IPS-18a (cell line): ENCODE measurements around the gene IL21R.
"Not testable (repeated sequence)": the region's sequence is repeated elsewhere in the genome, so short reads cannot be mapped to it uniquely, and the experiment has no call there.

Experiments
- H3K27ac ChIP-seq: one replicate; pipeline ENCODE4 v1.5.1; 2013; ENCODE audit warnings: low read length
- H3K27me3 ChIP-seq: one replicate; pipeline ENCODE4 v1.6.1; 2013; ENCODE audit warnings: mild to moderate bottlenecking, low read length; ENCODE audit not compliant: control insufficient read depth, insufficient read depth
- H3K36me3 ChIP-seq: one replicate; pipeline ENCODE4 v1.6.1; 2013; ENCODE audit warnings: low read depth, low read length; ENCODE audit not compliant: control insufficient read depth
- H3K4me1 ChIP-seq: one replicate; pipeline ENCODE4 v1.6.1; 2013; ENCODE audit warnings: low read depth, low read length; ENCODE audit not compliant: control insufficient read depth
- H3K4me3 ChIP-seq: one replicate; pipeline ENCODE4 v1.5.1; 2013; ENCODE audit warnings: low read length
- H3K9ac ChIP-seq: one replicate; pipeline ENCODE4 v1.6.1; 2013; ENCODE audit warnings: mild to moderate bottlenecking, low read length, moderate library complexity
- H3K9me3 ChIP-seq: one replicate; pipeline ENCODE4 v1.6.1; 2013; ENCODE audit warnings: low read depth, low read length; ENCODE audit not compliant: control insufficient read depth

Gene IL21R

GRCh38 chr16:27431773-27432532 is 30.0 kb downstream of the IL21R start:
- no peak overlapping the region for H3K9ac ChIP-seq
- no peaks in the 10 kb centered on the region for H3K4me1 ChIP-seq
- no peaks in the 10 kb centered on the region for H3K27me3 ChIP-seq
- H3K9me3 ChIP-seq = no peaks in the 10 kb centered on the region
- no peaks in the 10 kb centered on the region for H3K36me3 ChIP-seq
- H3K4me3 ChIP-seq = no peak overlapping the region
- H3K27ac ChIP-seq = no peak overlapping the region

- no peak overlapping the region for H3K9ac ChIP-seq
- H3K9me3 ChIP-seq = no peaks in the 10 kb centered on the region
- H3K27me3 ChIP-seq = no peaks in the 10 kb centered on the region
- H3K27ac ChIP-seq = no peak overlapping the region
- H3K36me3 ChIP-seq = no peaks in the 10 kb centered on the region
- H3K4me3 ChIP-seq = no peak overlapping the region
- no peaks in the 10 kb centered on the region for H3K4me1 ChIP-seq
Observed at GRCh38 chr16:27432558-27432957, 30.6 kb downstream of the IL21R start.

DNA sequence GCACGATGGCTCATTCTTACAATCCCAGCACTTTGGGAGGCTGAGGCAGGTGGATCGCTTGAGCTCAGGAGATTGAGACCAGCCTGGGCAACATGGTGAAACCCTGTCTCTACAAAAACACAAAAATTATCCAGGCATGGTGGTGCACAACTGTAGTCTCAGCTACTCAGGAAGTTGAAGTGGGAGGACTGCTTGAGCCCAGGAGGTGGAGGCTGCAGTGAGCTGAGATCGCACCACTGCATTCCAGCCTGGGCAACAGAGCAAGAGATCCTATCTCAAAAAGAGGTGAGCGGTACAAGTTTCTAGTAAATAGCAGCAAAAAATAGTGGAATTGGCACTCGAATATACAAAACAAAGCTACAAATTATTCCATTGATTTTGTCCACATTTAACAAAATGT is 31.2 kb downstream of the IL21R start:
- not testable (repeated sequence) for H3K9me3 ChIP-seq, H3K27me3 ChIP-seq, H3K4me3 ChIP-seq, H3K9ac ChIP-seq, H3K27ac ChIP-seq, H3K4me1 ChIP-seq, H3K36me3 ChIP-seq

- Histone ChIP-seq H3K4me1 (no peaks in the 10 kb centered on the region), H3K9ac (no peak overlapping the region), H3K9me3 (no peaks in the 10 kb centered on the region)
Observed at GRCh38 chr16:27433636-27434035, 31.7 kb downstream of the IL21R start.

GRCh38 chr16:27434141-27435051 is 32.4 kb downstream of the IL21R start:
- Histone ChIP-seq H3K9me3 (no peaks in the 10 kb centered on the region), H3K36me3 (no peaks in the 10 kb centered on the region), H3K27ac (no peak overlapping the region), H3K27me3 (no peaks in the 10 kb centered on the region), H3K4me3 (no peak overlapping the region), H3K4me1 (no peaks in the 10 kb centered on the region), H3K9ac (no peak overlapping the region)

More at GRCh38 chr16:27433636-27434035, 31.7 kb downstream of the IL21R start:
- H3K27me3 ChIP-seq = no peaks in the 10 kb centered on the region
- no peak overlapping the region for H3K4me3 ChIP-seq
- H3K36me3 ChIP-seq = no peaks in the 10 kb centered on the region
- no peak overlapping the region for H3K27ac ChIP-seq

DNA sequence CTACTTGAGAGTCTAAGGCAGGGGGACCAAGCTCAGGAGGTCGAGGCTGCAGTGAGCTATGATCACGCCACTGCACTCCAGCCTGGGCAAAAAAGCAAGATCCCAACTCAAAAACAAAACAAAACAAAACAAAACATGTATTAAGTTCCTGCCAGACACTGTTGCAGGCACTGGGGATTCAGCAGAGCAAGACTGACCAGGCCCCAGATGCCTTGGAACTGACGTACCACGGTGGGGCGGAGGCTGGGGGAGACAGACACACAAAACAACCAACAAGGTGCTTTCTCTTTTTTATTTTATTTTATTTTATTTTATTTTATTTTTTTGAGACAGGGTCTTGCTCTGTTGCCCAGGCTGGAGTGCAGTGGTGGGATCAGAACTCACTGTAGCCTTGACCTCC is 33.2 kb downstream of the IL21R start:
- H3K4me1 ChIP-seq, H3K27ac ChIP-seq, H3K4me3 ChIP-seq, H3K9ac ChIP-seq, H3K27me3 ChIP-seq, H3K36me3 ChIP-seq, H3K9me3 ChIP-seq: not testable (repeated sequence)

DNA sequence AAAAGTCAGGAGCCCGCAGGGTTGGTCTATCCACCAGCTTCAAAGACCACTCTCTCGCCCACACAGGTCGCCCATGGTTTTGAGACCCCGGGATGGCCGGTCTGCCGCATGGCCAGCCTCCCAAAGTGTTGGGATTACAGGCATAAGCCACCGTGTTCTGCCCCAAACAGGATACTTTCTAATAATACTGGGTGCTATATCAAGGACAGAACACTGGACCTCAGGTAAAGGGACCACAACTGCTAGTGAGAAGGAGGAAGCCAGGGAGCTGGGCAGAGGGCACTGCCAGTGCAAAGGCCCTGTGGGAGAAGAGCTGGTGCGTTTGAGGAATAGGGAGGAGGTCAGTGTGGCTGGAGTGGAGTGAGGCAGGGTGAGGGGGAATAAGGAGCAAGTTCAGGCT is 34.1 kb downstream of the IL21R start:
- H3K9ac ChIP-seq = no peak overlapping the region
- no peaks in the 10 kb centered on the region for H3K4me1 ChIP-seq
- H3K27ac ChIP-seq = no peak overlapping the region
- no peak overlapping the region for H3K4me3 ChIP-seq
- no peaks in the 10 kb centered on the region for H3K9me3 ChIP-seq
- no peaks in the 10 kb centered on the region for H3K27me3 ChIP-seq
- H3K36me3 ChIP-seq = no peaks in the 10 kb centered on the region

- no peaks in the 10 kb centered on the region for H3K27me3 ChIP-seq
- H3K4me3 ChIP-seq = no peak overlapping the region
- H3K4me1 ChIP-seq = no peaks in the 10 kb centered on the region
- no peak overlapping the region for H3K27ac ChIP-seq
- H3K9ac ChIP-seq = no peak overlapping the region
- H3K36me3 ChIP-seq = no peaks in the 10 kb centered on the region
- no peaks in the 10 kb centered on the region for H3K9me3 ChIP-seq
Observed at GRCh38 chr16:27436921-27437650, 35.1 kb downstream of the IL21R start.

- Histone ChIP-seq H3K27me3 (no peaks in the 10 kb centered on the region), H3K27ac (no peak overlapping the region), H3K9ac (no peak overlapping the region), H3K9me3 (no peaks in the 10 kb centered on the region), H3K36me3 (no peaks in the 10 kb centered on the region), H3K4me1 (no peaks in the 10 kb centered on the region), H3K4me3 (no peak overlapping the region)
Observed at GRCh38 chr16:27437946-27438345, 36.0 kb downstream of the IL21R start.

GRCh38 chr16:27439271-27440018 is 37.5 kb downstream of the IL21R start:
- Histone ChIP-seq H3K4me3 (no peak overlapping the region), H3K27me3 (no peaks in the 10 kb centered on the region), H3K4me1 (no peaks in the 10 kb centered on the region), H3K36me3 (no peaks in the 10 kb centered on the region), H3K9ac (no peak overlapping the region), H3K9me3 (peaks cover 8% of the 10 kb centered on the region), H3K27ac (no peak overlapping the region)

GRCh38 chr16:27441276-27441675 is 39.3 kb downstream of the IL21R start:
- H3K4me3 ChIP-seq = no peak overlapping the region
- no peak overlapping the region for H3K9ac ChIP-seq
- no peaks in the 10 kb centered on the region for H3K36me3 ChIP-seq
- no peak overlapping the region for H3K27ac ChIP-seq
- H3K4me1 ChIP-seq = no peaks in the 10 kb centered on the region
- no peaks in the 10 kb centered on the region for H3K27me3 ChIP-seq
- peaks cover 12% of the 10 kb centered on the region for H3K9me3 ChIP-seq
